ENCODE data around the gene UBQLN4.

- TF ChIP-seq CTCF (IDR thresholded peaks at IDR 0.05) (no peak), EZH2 (IDR thresholded peaks at IDR 0.05) (no peak)
These were observed 18.7 kb upstream of the UBQLN4 start for GRCh38 chr1:156072251-156072650.
